Spleen (tissue), 7 donors: Measurements from ENCODE around the gene ARHGEF2.

Source experiments
- POLR2AphosphoS5 ChIP-seq, 3 donors: sonication (generic); formaldehyde crosslinking; IDR thresholded peaks; one replicate each; pipeline ENCODE4 v1.5.1; 2017; ENCODE audit warnings: antibody characterized with exemption in 3 of 3
- TF ChIP-seq, protein P1 (sequence below), 11 experiments: fragments of 200-600 bp in 7 of 11; fragments of 450-650 bp in 4 of 11; sonication (generic) in 4 of 11; IDR thresholded peaks in 8 of 11; conservative IDR thresholded peaks in 3 of 11; 1 replicate in 7 of 11; 2 replicates in 4 of 11; pipeline versions ENCODE4 v1.4.0 to v1.8.0; 2016 to 2021; ENCODE audit warnings: antibody characterized with exemption in 11 of 11, inconsistent platforms in 4 of 11, mild to moderate bottlenecking in 1 of 11
- donor health status: DM: no; HTN: no; CAD: no; lungs with moderate emphysema.
- donor health status: DM: no; HTN: no; CAD: no.
- donor health status: DM: no; HTN: no; CAD: no.

DNA sequence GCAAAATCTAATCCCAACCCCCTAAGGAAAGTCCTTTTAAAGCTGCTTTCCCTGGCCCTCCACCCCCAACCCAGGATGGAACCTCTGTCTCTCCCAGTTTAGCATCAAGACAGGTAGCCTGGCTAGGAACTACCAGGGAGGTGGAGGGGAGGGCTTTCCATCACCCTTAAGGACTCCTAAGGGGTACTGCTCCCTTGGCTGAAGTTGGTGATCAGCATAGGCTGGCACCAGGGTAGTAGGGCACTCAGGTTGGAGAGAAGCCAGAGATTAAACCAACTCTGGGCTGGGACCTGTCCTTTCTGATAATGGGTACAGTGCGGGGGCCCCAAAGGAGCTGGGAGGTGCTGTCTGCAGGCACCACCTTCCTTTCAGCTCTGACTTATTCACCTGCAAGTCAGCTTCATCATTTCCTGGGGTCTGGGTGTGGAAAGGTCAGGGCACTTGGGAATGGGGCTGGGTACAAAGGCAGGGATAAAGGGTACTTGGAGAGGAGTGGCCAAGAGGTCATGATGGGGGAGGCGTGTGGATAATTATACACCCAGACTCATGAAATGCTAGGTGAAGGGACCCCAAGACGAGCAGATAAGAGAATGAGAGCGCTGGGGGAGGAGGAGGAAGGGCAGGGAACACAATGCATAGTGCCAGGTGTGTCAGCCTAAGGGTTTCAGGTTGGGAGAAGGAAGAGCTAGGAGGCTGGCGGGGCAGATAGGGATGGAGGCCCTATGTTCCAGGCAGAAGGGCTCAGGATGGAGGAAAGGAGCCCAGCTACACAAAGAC, 1.2 kb downstream of the ARHGEF2 start:
- TF ChIP-seq, protein P1, sequence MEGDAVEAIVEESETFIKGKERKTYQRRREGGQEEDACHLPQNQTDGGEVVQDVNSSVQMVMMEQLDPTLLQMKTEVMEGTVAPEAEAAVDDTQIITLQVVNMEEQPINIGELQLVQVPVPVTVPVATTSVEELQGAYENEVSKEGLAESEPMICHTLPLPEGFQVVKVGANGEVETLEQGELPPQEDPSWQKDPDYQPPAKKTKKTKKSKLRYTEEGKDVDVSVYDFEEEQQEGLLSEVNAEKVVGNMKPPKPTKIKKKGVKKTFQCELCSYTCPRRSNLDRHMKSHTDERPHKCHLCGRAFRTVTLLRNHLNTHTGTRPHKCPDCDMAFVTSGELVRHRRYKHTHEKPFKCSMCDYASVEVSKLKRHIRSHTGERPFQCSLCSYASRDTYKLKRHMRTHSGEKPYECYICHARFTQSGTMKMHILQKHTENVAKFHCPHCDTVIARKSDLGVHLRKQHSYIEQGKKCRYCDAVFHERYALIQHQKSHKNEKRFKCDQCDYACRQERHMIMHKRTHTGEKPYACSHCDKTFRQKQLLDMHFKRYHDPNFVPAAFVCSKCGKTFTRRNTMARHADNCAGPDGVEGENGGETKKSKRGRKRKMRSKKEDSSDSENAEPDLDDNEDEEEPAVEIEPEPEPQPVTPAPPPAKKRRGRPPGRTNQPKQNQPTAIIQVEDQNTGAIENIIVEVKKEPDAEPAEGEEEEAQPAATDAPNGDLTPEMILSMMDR (IDR thresholded peaks at IDR 0.05 in 8 of 11, conservative IDR thresholded peaks at IDR 0.05 in 3 of 11) = no peak
- no peak for TF ChIP-seq POLR2AphosphoS5 (IDR thresholded peaks at IDR 0.05)
